ENCODE measurements around the gene ANKDD1A.
A peak's percentile ranks its signal among the peaks of the same experiment; 100 is the strongest.

Gene ANKDD1A

DNA sequence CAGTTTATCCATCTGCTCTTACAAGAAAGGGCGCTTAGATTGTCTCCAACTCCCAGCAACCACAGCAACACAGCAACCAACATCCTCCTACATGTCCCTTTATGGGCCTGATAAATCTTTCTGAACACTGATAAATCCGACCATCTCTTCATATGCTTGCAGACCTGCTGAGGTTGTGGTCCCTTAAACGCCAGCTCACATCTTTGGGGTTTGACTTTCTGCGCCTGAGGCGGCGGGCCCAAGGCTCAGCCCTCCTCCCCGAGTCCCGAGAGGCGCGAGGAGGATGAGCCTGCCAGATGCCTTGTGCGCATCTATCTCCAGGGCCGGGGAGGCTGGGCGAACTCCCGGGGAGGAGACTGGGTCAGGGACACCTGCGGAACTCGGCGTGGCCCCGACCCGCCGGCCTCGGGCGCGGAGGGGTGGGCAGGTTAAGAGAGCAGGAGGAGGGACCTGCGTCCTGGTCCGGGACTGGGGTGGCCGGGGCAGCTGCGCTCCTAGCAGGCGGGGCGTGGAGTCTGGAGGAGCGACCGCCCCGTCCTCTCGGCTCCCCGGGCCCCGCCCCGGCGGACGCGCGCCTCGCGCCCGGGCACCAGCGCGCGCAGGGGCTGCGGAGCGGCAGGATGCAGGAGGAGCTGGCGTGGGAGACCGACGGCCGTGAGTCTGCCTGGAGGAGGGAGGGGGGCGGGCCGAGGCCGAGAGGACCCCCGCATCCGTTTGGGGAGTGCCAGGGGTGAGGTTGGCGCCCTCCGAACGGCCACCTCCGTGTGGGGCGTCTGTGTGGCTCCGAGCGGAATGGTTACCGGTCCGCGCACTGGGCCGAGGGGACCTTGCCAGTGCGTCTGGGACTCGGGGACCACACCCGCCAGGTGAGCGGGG, at the start of gene ANKDD1A:
ANKDD1A (plus strand) TSS at position 592 of the 876 bp plus-strand sequence; CDS start at position 621, 29 bp downstream.
- DNase-seq: peak; percentile 91

DNA sequence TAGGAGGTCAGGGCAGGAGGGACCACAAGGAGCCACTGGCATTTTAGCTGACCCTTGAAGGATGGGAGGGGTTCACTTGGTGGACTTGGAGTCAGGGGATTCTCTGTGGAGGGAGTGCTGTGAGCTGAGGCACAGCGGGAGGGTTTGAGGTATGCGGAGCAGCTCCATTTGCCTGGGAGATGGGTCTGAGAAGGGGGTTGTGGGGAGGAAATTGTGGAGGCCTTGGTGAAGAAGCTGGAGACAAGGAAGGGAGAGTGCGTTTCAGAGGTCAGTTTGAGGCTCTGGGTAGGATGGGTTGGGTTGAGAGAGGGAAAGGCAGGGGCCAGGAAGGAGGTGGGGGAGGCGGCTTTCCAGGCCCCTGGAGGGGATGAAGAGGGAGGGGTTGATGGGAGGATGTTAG, 49.7 kb upstream of the ANKDD1A start:
- DNase-seq: no peak

GRCh38 chr15:64862408-64862807, 49.3 kb upstream of the ANKDD1A start:
- no peak for DNase-seq

- DNase-seq: no peak
These were observed 47.6 kb upstream of the ANKDD1A start for GRCh38 chr15:64864068-64864467.

- DNase-seq: no peak
These were observed 46.3 kb upstream of the ANKDD1A start for GRCh38 chr15:64865126-64865997.

DNA sequence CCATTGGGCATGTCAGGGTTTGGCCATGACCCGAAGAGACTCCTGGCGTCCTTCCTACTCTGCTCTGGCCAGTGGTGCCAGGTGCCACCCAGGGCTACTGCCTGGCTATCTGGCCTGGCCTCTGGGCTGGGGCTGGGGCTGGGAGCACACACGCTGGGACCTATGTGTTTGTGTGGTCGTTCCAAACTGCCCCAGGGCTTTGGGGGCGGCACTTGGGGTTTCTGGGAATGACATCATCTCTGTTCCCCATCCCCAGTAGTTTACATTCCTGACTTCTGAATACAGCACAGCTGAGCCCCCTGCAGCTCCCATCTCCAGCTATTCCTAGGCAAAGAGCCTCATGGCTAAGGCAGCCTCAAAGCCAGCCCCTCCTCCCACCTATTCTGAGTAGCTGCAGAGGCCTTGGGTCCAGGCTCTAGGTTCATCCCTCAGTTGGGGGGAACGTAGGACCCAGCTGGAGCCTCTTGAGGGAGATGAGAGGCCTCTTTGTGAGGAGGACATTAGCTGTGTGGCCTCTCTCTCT, 45.6 kb upstream of the ANKDD1A start:
- DNase-seq: no peak

GRCh38 chr15:64869501-64869900, 42.2 kb upstream of the ANKDD1A start:
- no peak for DNase-seq

DNA sequence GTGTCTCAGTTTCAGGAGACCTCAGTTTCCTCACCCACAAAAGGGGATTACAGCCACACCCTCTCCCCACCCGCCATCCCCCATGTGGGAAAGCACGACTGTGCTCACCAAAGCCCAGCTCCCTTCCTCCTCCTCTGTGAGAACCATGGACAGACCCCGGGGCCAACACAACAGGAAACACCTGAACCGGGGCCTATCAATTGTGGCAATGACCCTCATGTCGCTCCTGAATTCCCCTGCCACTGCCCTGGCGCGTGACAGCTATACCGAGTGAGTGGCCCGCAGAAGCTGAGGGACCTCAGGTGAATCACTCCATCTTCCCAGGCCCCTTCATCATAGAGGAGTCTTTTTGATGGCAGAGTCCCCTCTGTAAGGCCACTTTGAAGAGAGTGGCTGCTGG, 41.3 kb upstream of the ANKDD1A start:
- no peak for DNase-seq

GRCh38 chr15:64875641-64876223, 36.0 kb upstream of the ANKDD1A start:
- no peak for DNase-seq

- DNase-seq: no peak
These were observed 34.3 kb upstream of the ANKDD1A start for GRCh38 chr15:64877435-64877834.

DNA sequence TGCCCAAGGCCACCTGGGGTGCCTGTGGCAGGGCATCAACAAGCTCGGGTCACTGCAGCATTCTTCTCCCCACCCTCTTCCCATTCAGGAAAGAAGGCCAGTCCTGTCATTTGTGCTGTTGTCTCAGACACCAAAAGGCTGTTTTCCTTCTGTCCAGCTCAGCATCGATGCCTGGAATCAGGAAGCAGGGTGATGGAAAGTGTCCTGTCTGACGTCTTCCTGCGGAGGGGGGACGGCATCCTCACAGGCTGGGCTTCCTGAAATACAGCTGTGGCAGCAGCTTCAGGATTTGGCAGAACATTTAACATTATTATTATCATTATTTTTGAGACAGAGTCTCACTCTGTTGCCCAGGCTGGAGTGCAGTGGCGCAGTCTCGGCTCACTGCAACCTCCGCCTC, 33.0 kb upstream of the ANKDD1A start:
- no peak for DNase-seq

GRCh38 chr15:64883100-64883581, 28.6 kb upstream of the ANKDD1A start:
- DNase-seq: no peak

DNA sequence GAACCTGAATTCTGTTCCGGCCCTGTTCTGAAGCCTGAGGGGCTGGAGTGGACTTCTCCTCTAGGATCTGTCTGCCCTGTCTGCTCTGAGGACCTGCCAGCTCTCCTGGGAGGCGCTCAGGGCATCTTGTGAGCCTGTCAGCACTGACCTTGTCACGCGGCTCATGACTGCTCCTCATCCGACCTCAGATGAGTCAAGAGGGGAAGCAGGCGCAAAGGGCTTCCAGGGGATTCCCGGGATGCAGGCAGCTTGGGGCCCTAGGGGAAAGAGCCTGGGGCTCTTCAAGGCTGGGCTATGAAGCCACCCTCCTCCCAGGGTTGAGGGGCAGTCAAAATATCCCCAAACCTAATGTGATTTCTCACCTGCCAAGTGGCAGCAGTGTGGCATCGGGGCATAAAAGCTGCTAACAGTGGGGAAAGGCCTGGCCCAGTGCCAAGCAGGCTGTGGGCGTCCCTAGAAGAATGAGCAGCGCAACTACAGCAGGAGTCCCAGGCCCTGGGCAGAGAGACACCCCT, 27.6 kb upstream of the ANKDD1A start:
- peak; percentile 66 for DNase-seq

DNA sequence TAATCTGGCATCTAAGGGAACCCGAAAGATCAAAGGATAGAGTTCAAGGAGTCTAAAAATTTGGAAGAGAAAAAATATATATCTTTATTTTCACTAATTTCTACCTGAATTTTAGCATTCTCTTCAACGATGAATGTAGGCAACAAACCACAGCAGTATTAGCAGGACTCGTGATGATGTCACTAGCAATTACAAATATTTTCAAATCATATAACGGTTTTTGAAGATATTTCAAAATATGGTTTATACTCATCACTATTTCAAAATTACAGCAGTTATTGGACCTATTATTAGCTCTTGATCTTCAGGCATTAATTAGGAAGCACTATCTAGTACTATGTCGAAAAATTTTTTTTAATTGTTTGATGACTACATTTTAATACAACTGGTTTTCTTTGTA, 27.0 kb upstream of the ANKDD1A start:
- no peak for DNase-seq

GRCh38 chr15:64888336-64888735, 23.4 kb upstream of the ANKDD1A start:
- no peak for DNase-seq

DNA sequence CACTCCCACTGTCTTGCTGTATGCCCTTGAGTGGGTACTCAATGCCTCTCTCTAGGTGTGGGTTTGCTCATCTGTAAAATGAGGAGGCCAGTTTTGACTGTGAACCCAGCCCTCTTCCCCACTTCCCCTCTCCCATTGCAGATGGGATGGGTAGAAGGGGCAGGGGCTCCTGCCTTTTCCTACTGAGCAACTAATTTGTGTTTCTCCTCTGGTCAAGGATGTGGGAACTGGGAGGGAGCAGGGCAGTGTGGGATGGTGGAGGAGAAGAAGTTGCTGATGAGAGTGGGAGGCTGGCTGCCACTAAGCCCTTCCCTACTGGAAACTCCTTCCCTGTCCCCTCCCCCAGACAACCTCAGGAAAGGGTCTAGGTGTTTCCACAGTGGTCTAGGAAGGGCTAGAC, 20.1 kb upstream of the ANKDD1A start:
- DNase-seq: no peak

GRCh38 chr15:64892847-64893403, 18.8 kb upstream of the ANKDD1A start:
- DNase-seq: no peak

GRCh38 chr15:64893481-64894394, 18.0 kb upstream of the ANKDD1A start:
- DNase-seq: peak; percentile 97

DNA sequence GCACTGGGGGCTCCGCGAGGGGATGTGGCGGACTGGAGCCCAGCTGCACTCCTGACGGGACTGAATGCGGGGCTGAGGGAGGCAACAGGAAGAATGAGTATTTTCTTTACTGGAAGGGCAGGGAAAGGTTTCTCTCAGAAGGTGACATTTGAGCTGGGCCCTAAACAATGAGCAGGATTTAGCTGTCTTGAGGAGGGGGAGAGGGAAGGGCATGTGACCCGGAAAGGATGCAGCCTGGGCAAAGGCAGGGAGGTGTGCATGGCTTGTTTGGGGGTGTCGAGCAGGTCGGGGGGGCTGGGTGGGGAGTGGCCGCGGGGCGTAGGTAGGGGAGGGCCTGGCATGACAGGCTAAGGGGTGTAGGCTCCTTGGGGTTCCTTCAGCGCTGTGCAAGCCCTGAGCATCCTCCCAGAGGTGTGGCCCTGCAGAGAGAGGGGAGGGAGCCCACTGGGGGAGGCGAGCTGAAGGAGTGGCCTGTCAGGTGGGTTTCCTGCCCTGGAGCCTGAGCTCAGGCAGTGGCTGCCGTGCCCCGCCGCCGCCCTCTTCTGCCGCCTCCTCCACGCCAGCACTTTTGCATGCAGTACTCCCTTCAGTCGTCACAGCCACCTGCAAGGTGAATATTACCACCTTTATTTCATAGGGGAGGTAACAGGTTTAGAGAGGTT, 17.2 kb upstream of the ANKDD1A start:
- no peak for DNase-seq

- DNase-seq: no peak
These were observed 16.2 kb upstream of the ANKDD1A start for GRCh38 chr15:64895285-64896065.

All from retina (tissue), 1 donor.